Activated CD4-positive, alpha-beta T cell treated with anti-CD3 and anti-CD28 coated beads, Interleukin-2, amount 10 ng/mL, durations not matched to agents 24 days and 14 days (primary cell): ENCODE results near the gene MYOM1. TPM values are rescaled to one million over a fixed set of nuclear protein-coding genes. Genes with fewer than 3 reads are reported as not detected.
"Not testable (repeated sequence)": the region's sequence is repeated elsewhere in the genome, so short reads cannot be mapped to it uniquely, and the experiment has no call there.

Source experiments
- DNase-seq: peaks from one replicate; pipeline ENCODE4 v3.0.0; 2022
- H3K27ac Mint-ChIP-seq: one replicate; pipeline ENCODE4 v1.8.0; 2022; ENCODE audit warnings: mild to moderate bottlenecking, mixed read lengths
- H3K27me3 Mint-ChIP-seq: one replicate; pipeline ENCODE4 v1.8.0; 2022; ENCODE audit warnings: mixed read lengths
- H3K36me3 Mint-ChIP-seq: one replicate; pipeline ENCODE4 v1.8.0; 2022; ENCODE audit warnings: low read depth, mild to moderate bottlenecking, mixed read lengths
- H3K4me1 Mint-ChIP-seq: one replicate; pipeline ENCODE4 v1.8.0; 2021; ENCODE audit warnings: mixed read lengths
- H3K4me3 Mint-ChIP-seq: one replicate; pipeline ENCODE4 v1.8.0; 2022; ENCODE audit warnings: mild to moderate bottlenecking, moderate library complexity, mixed read lengths
- H3K9me3 Mint-ChIP-seq: one replicate; pipeline ENCODE4 v1.8.0; 2021; ENCODE audit warnings: mixed read lengths
- intact Hi-C: fragments of 100-400 bp; cut with micrococcal nuclease; formaldehyde crosslinking; loops from one replicate; pipeline ENCODE4 v1.15.1; 2023
- total RNA-seq: library from RNA; stranded (reverse); gene quantifications from 2 replicates; pipeline ENCODE4 v1.2.3, GENCODE V29; 2022

Gene MYOM1
- total RNA-seq, 1 donor from 2014 or later: 0.75 TPM

DNA sequence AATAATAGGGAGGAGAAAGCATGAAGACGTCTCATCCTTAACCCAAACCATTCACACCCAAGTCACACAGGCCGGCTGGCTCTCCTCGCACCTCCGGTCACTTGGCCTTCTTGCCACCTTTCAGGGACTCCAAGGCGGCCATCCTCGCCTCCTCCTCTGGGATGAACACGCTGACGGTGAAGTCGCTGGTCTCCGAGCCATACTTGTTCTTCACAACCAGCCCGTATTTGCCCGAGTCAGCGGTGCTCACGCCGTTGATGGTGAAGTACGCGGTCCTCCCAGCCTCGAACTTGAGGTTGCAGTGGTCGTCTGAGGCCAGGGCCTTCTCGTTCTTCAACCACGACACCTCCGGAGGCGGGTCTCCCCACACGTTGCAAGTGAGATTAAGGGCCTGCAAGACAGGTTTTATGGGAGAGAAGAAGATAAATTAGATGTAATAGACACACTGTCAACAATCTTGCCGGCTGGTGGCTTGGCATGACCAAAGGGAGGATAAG, 152.6 kb downstream of the MYOM1 start:
- DNase-seq: peak; percentile 65
- peak overlapping the region; percentile 75 for H3K27ac Mint-ChIP-seq
- H3K9me3 Mint-ChIP-seq: no peaks in the 10 kb centered on the region
- H3K4me1 Mint-ChIP-seq: peaks cover 50% of the 10 kb centered on the region
- H3K36me3 Mint-ChIP-seq: peaks cover 3% of the 10 kb centered on the region
- no peaks in the 10 kb centered on the region for H3K27me3 Mint-ChIP-seq
- H3K4me3 Mint-ChIP-seq: peak overlapping the region; percentile 64
- intact Hi-C loops: loop anchor here (10.0 kb wide), 1 partner anchor 528 kb away; no protein-coding TSS in a partner anchor

GRCh38 chr18:3066341-3067110, 153.2 kb downstream of the MYOM1 start:
- H3K27ac Mint-ChIP-seq: peak overlapping the region; percentile 75
- H3K4me3 Mint-ChIP-seq: peak overlapping the region; percentile 64
- H3K9me3 Mint-ChIP-seq: peaks cover 2% of the 10 kb centered on the region
- intact Hi-C loops: loop anchor here (10.0 kb wide), 1 partner anchor 528 kb away; no protein-coding TSS in a partner anchor
- H3K36me3 Mint-ChIP-seq: peaks cover 3% of the 10 kb centered on the region
- no peak for DNase-seq
- peaks cover 57% of the 10 kb centered on the region for H3K4me1 Mint-ChIP-seq
- H3K27me3 Mint-ChIP-seq: no peaks in the 10 kb centered on the region

- not testable (repeated sequence) for H3K9me3 Mint-ChIP-seq, H3K4me3 Mint-ChIP-seq, H3K27ac Mint-ChIP-seq, DNase-seq, H3K27me3 Mint-ChIP-seq, H3K36me3 Mint-ChIP-seq
- intact Hi-C loops: loop anchor here (1.0 to 10.0 kb wide), 4 partner anchors 65 to 531 kb away; no protein-coding TSS in a partner anchor
- peaks cover 62% of the 10 kb centered on the region for H3K4me1 Mint-ChIP-seq
These were observed 156.0 kb downstream of the MYOM1 start for GRCh38 chr18:3063766-3064165.

GRCh38 chr18:3062798-3063680, 156.7 kb downstream of the MYOM1 start:
- Mint-ChIP-seq H3K27ac (peak overlapping the region; percentile 79), H3K27me3 (no peaks in the 10 kb centered on the region), H3K36me3 (peaks cover 3% of the 10 kb centered on the region), H3K9me3 (peaks cover 4% of the 10 kb centered on the region), H3K4me3 (peak overlapping the region; percentile 62), H3K4me1 (peaks cover 66% of the 10 kb centered on the region)
- DNase-seq: peak; percentile 93
- intact Hi-C loops: loop anchor here (1.0 to 10.0 kb wide), 4 partner anchors 66 to 532 kb away; no protein-coding TSS in a partner anchor

- intact Hi-C loops: loop anchor here (1.0 to 10.0 kb wide), 13 partner anchors 8 to 533 kb away; partner anchors contain the start of genes LPIN2 and MYL12A
- Mint-ChIP-seq H3K27me3 (no peaks in the 10 kb centered on the region), H3K9me3 (peaks cover 4% of the 10 kb centered on the region), H3K4me3 (peak overlapping the region; percentile 79), H3K36me3 (peaks cover 1% of the 10 kb centered on the region), H3K27ac (peak overlapping the region; percentile 100), H3K4me1 (peaks cover 65% of the 10 kb centered on the region)
- peak; percentile 87 for DNase-seq
These were observed 158.0 kb downstream of the MYOM1 start for GRCh38 chr18:3061581-3062312.

- H3K27me3 Mint-ChIP-seq: no peaks in the 10 kb centered on the region
- H3K9me3 Mint-ChIP-seq: peaks cover 4% of the 10 kb centered on the region
- no peaks in the 10 kb centered on the region for H3K36me3 Mint-ChIP-seq
- intact Hi-C loops: loop anchor here (1.0 to 10.0 kb wide), 12 partner anchors 8 to 534 kb away; partner anchors contain the start of genes LPIN2 and MYL12A
- H3K4me1 Mint-ChIP-seq: peaks cover 65% of the 10 kb centered on the region
- H3K4me3 Mint-ChIP-seq: peak overlapping the region; percentile 79
- peak; percentile 88 for DNase-seq
- peak overlapping the region; percentile 100 for H3K27ac Mint-ChIP-seq
These were observed 158.8 kb downstream of the MYOM1 start for GRCh38 chr18:3060667-3061580.

- H3K4me1 Mint-ChIP-seq: peaks cover 60% of the 10 kb centered on the region
- H3K36me3 Mint-ChIP-seq: peaks cover 2% of the 10 kb centered on the region
- DNase-seq: peak; percentile 84
- H3K9me3 Mint-ChIP-seq: peaks cover 6% of the 10 kb centered on the region
- no peaks in the 10 kb centered on the region for H3K27me3 Mint-ChIP-seq
- H3K4me3 Mint-ChIP-seq: no peak overlapping the region
- H3K27ac Mint-ChIP-seq: peak overlapping the region; percentile 98
- intact Hi-C loops: no loop called here
These were observed 160.5 kb downstream of the MYOM1 start for GRCh38 chr18:3059272-3059671.

- H3K27ac Mint-ChIP-seq: peak overlapping the region; percentile 98
- intact Hi-C loops: no loop called here
- peaks cover 4% of the 10 kb centered on the region for H3K36me3 Mint-ChIP-seq
- H3K27me3 Mint-ChIP-seq: no peaks in the 10 kb centered on the region
- peak; percentile 82 for DNase-seq
- H3K4me3 Mint-ChIP-seq: peak overlapping the region; percentile 47
- peaks cover 10% of the 10 kb centered on the region for H3K9me3 Mint-ChIP-seq
- peaks cover 61% of the 10 kb centered on the region for H3K4me1 Mint-ChIP-seq
These were observed 161.2 kb downstream of the MYOM1 start for GRCh38 chr18:3058328-3059191.

DNA sequence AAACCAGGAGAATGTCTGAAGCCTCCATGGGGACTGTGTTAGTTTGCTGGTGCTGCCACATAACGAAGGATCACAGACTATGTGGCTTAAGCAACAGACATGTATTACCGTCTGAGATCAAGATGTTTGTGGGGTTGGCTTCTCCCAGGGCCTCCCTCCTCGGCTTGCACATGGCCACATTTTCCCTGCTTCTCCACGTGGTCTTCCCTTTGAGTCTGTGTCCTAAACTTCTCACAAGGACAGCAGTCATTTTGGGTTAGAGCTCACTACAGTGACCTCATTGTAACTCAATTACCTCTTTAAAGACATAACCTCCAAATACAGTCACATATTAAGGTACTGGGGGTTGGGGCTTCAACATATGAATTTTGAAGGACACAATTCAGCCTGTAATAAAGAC, 162.2 kb downstream of the MYOM1 start:
- Mint-ChIP-seq H3K4me1 (peaks cover 59% of the 10 kb centered on the region), H3K27ac (peak overlapping the region; percentile 98), H3K4me3 (no peak overlapping the region), H3K36me3 (peaks cover 9% of the 10 kb centered on the region), H3K9me3 (peaks cover 15% of the 10 kb centered on the region), H3K27me3 (no peaks in the 10 kb centered on the region)
- DNase-seq: no peak
- intact Hi-C loops: no loop called here

GRCh38 chr18:3056311-3056710, 163.5 kb downstream of the MYOM1 start:
- peaks cover 11% of the 10 kb centered on the region for H3K9me3 Mint-ChIP-seq
- no peak for DNase-seq
- no peaks in the 10 kb centered on the region for H3K27me3 Mint-ChIP-seq
- H3K4me1 Mint-ChIP-seq: peaks cover 58% of the 10 kb centered on the region
- H3K4me3 Mint-ChIP-seq: no peak overlapping the region
- peak overlapping the region; percentile 98 for H3K27ac Mint-ChIP-seq
- intact Hi-C loops: no loop called here
- H3K36me3 Mint-ChIP-seq: peaks cover 12% of the 10 kb centered on the region

DNA sequence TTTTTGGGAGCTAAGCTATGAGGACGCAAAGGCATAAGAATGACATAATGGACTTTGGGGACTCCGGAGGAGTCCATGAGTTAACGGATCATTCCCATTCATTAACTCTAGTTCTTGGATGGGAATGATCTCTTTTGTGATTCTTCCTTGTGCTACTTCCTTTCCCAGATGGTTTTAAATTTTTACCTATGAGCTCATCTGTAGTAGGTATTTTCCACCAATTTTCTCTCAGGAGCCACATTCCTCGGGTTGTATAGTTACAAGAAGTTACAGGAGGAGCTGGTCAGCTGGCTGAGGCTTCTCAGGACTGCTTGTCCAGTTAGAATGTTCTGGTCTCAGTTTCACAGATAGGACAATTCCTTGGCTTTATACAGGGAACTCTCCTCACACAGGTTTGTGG, 164.0 kb downstream of the MYOM1 start:
- intact Hi-C loops: no loop called here
- peaks cover 53% of the 10 kb centered on the region for H3K4me1 Mint-ChIP-seq
- no peak for DNase-seq
- no peak overlapping the region for H3K4me3 Mint-ChIP-seq
- H3K36me3 Mint-ChIP-seq: peaks cover 12% of the 10 kb centered on the region
- no peak overlapping the region for H3K27ac Mint-ChIP-seq
- no peaks in the 10 kb centered on the region for H3K27me3 Mint-ChIP-seq
- peaks cover 11% of the 10 kb centered on the region for H3K9me3 Mint-ChIP-seq
